RPMI7951 (cell line): ENCODE results near the gene NRG2. TPM values are rescaled to one million over a fixed set of nuclear protein-coding genes. Genes with fewer than 3 reads are reported as not detected.
A peak's percentile ranks its signal among the peaks of the same experiment; 100 is the strongest.

ENCODE experiments used
- DNase-seq: peaks from one replicate; pipeline ENCODE4 v3.0.0-alpha.2; 2012; ENCODE audit warnings: low read depth
- total RNA-seq: library from RNA; depleted of rRNA; stranded (reverse); fragments of >200 nt; shearing (Covaris generic); gene quantifications from 2 replicates; pipeline ENCODE4 v1.2.3, GENCODE V29; 2014

The NRG2 gene
- total RNA-seq, 1 experiment from 2014 or later, result 1.9 TPM

DNA sequence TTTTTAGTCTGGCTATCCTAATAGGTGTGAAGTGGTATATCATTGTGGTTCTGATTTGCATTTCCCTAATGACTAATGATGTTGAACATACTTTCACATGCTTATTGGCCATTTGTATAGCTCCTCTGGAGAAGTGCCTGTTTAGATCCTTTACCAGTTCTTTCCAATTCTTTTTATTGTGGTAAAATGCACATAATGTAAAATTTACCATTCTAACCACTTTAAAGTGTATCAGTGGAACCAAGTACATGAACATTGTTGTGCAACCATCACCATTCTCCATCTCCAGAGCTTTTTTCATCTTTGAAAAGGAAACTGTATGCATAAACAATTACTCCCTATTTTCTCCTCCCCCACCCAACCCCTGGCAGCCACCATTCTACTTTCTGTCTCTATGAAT, 95.4 kb downstream of the NRG2 start:
- DNase-seq, result no peak

DNA sequence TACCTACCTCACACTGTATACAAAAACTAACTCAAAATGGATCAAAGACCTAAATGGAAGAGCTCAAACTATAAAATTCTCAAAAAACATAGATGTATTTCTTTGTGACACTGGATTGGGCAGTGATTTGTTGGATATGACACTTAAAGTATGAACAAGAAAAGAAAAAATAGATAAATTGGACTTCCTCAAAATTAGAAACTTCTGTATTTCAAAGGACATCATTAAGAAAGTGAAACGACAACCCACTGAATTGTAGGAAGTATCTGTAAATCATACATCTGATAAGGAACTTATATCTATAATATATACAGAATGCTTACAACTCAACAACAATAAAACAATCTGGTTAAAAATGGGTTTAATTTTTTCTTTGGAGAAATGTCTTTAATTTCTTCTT, 96.7 kb downstream of the NRG2 start:
- no peak for DNase-seq

DNA sequence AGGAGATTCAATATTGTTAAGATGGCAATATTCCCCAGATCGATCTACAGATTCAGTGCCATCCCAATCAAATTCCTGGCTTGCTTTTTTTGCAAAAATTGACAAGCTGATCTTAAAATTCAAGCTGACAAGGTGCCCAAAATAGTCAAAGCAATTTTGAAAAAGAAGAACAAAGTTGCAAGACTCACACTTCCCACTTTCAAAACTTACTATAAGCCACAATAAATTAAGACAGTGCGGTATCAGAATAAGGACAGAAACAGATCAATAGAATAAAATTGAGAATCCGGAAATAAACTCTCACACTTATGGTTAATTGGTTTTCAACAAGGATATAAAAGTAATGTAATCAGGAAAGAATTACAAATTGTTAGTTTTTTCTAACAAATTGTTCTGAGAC, 97.1 kb downstream of the NRG2 start:
- DNase-seq, result no peak

DNA sequence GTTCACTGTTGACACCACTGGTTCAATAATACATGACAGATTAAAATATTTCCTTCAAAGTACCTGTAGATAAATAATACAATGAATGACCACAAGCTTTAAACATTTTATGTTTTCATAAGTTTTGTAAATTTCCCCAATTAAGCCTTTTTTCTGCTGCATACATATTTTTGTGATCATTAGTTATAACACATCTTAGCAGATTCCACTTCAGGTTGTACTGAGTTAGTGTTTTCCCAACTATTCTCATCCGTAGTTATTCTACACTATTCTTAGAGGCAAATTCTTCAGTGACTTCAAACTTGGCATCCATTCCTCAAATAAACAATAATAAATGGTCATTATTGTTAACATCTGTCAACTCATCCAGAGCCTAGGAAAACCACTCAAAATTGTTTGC, 100.9 kb downstream of the NRG2 start:
- no peak for DNase-seq

DNA sequence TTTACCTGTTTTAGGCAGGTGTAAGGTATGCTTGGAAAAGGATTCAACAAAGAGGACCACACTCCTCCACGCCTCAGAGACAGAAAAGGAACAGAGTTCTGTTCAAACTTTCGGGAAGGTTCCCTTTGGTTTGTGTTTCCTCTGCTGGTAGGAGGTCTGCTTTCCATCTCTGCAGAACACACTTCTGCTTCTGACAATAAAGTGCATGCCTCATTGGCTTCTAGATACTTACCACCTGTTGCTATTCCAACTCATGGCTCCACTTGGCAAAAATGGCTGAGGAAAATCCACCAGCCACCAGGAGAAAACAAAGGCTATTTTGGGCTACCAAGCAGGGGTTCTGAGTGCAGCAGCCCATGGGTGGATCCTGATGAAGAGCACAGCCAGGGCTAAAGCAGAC, 112.7 kb downstream of the NRG2 start:
- DNase-seq, result no peak

DNA sequence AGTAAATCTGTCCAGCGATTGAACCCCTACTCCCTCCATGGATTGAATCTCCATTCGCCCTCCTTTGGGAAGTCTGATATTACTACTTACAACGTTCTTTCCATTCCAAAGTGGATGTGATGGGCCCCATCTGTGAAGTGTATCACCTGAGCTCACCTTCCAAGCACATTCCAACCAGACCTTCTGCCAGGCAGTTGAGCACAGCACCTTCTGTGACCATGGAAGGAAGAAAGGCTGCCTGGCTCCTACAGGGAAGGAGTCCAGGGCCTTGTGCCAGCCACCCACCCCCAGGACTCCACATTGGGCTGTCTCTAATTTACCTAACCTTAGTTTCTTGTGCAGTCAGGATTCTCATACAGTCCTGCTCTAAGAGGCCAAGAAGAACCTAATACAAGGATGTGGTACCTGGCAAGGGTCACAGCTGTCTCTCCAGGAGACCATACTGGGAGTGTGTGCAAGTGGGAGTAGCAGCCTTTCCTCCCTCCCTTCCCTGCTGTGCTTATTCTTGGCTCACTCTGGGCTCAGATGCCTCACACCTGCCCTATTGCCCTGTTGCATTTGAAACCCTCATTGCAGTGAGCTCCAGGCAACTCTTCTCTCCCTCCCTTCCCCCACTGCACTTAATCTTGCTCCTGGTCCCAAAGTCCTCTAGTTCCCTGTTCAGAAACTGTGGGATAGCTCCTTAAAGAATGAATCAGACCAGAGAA, 116.1 kb downstream of the NRG2 start:
- no peak for DNase-seq

DNA sequence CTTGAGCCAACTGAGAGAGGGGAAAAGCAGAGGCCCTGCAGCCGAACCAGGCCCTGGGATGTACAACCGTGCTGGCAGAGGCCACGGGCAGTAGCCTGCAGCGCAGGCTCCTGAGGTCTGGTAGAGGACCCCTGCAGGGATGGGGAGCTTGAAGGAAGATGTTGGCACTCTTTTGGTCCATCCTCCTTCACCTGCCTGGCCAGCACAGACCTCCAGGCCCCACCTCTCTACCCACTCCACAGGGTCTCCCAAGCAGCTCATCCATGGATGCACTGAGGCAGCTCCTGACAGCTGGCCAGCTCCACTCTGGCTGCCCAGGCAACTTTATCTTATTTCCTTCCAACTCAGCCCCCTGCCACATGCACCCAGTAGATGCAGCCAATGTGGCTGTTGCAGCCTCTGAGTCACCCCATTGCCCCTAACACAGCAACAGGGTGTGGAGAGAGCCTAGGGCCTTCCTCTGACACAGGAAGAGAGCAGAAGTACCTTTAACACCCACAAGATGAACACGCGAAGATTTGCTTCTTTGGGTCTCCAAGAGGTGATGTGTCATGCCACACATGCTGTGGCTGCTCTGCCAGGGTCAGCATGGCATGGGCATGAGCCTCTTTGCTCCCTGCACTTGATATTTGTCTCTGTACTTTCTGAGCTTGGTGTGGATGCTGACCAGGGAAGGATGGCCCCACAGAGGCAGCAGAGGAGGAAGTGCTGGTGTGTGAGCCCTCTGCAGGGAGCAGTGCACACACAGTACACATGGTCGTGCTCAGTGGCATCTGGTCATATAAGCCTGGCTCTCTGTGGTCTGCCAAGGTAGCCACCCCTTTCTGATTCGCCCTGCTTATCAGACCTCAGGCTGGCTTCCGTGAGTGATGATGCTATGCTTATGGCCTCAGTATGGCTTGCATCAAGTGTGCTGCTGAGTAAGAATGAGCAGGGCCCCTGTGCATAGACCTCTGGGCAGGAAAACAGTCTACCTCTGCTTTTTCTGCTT, 117.2 kb downstream of the NRG2 start:
- DNase-seq, result peak; percentile 47

DNA sequence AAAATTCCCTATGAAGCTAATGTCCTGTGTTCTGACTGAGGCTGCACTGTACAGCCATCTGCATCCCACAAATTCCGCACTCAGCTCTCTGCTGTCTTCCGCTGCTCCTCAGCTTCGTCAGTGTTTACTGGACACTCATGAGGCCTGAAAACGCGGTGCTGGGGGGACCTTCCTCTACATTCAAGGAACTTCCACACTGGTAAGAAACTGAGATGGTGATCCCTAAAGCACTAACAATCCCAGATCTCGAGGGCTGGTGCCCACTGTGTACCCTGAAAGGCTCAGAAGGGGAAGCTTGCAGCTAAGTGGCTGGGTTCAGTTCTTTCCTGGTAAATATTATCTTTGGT, 117.9 kb downstream of the NRG2 start:
- DNase-seq, result no peak

DNA sequence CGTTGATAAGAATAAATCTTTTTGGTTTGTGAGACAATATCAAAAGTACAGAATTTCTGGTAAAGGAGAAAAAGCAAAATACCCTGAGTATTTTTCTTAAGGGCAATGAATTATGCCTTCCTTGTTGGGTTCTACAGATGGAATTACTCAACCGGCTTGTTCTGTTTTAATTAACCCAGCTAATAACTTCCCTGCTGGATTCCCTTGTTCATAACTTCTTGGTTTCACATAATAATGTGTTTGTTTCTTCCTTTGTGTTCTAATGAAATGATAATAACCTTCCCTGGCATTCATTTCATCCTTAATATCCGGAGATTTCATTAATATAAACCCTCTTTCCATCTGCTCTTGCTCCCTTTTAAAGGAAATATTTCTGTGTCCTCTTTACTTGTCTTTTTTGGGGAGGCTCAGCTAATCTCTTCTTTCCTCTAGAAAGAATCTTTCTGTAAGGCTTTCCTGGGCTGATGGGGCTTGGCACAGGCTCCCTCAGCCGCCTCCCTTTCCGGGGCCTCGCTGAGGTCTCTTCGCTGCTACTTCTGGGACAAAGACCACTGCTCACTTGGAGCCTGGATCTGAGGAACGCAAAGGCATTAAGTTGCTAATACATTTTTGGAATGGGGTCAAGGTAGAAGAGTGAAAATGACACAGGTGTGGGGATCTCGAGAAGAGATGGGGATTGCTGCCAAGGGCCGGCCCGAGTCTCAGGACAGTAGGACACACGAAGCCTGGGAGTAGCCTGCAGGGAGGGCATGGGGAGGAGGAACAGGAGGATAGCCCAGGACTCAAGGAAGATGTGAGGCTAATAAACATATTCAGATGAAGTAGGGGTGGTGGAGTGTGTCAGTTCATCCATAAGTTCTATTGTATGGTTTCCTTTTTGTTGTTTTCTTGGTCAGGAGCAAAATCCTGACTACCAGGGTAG, 118.5 kb downstream of the NRG2 start:
- DNase-seq, result no peak

DNA sequence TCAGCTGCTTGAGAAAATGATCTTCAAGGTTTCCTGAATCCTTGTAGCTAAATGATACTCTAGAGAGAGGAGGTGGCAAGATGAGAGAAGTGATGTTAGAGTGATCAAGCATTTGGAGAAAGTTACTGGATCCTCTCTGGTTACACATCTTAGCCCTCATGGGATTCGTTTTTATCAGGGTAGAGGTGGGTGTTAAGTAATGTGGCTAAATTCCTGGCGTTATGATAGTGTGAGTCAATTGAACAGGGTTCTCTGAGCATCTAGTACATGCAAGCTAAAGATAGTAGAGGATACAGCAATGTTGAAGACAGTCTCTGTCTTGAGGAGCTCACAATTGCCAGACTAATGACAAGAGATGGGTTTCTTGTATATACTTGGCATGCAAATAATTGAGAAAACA, 123.8 kb downstream of the NRG2 start:
- no peak for DNase-seq

DNA sequence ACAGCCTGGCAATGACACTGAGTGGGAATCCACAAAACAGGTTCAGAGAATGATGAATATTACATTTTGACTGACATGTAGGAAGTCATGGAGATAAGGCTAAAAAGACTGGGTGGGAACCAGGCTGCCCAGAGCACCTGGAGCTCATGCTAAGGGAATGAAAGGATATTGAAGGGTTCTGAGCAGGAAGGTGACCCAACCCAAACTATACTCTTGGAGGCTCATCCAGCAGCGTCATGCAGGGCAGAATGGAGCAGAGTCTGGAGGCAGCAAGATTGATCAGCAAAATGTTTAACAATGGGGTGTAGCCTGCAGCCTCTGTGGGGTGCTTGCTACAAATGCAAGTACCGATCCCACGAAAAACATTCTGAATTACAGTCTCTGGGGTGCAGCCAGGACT, 127.3 kb downstream of the NRG2 start:
- DNase-seq, result no peak

DNA sequence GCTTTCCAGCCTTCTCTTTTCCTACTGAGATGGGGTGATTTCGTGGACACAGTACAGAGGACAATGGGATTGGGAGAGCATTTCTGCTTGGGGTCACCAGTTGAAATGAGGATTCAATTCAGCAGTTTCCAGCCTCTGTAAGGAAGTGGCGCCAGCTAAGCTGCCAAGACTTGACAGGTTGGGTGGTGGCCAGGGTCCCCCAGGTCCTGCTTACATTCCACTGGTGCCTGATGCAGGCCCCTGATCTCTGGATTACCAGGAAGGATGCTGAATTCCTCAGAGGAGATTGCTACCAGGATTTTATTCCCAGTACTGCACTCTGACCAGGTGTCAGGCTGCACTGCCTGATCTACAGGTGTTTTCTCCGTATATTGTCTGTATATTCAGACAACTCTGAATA, 127.8 kb downstream of the NRG2 start:
- DNase-seq, result no peak

DNA sequence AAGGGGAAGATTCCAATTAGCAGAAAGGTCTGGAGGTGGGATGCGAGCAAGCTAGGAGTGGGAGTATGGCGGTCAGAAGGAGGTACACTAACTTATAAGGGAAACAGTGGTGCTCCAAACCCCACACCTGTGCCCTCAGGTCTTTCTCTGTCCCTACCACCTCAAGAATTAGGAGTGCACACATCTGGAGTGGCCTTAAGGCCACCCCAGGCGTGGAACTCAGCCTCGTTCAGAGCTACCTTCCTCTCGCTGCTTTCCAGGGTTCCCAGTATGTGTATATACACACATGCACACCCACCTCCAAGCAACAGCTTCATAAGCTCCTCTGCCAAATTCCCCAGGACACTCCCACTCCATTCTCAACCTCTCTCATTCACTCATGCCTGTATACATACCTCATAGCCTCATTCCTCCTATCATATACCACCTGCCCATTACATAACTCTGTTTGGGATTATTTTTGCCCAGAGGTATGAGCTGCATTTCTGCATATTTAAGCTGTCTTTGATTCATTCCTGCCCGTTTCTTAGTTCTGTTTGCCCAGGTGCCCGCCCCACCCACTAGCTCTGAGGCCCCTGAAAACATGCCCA, 128.8 kb downstream of the NRG2 start:
- no peak for DNase-seq

DNA sequence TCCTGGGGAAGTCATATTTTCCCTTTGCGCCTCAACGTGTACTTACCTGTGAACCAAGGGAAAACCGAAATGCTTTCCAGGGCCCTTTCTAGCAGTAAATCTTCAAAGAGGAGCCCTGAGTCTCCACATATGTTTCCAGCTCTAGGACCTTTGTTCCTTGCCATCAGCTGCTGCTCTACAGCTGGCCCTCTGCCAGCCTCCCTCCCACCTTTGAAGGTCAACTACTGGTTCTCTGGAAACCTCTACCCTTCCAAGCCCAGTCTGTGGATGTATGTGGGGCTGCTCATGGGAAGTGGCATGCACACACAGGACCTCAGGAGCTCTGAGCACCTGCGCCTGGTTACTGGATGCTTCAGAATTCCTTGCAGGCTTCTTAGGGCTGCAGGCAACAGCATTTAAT, 130.3 kb downstream of the NRG2 start:
- DNase-seq, result no peak

DNA sequence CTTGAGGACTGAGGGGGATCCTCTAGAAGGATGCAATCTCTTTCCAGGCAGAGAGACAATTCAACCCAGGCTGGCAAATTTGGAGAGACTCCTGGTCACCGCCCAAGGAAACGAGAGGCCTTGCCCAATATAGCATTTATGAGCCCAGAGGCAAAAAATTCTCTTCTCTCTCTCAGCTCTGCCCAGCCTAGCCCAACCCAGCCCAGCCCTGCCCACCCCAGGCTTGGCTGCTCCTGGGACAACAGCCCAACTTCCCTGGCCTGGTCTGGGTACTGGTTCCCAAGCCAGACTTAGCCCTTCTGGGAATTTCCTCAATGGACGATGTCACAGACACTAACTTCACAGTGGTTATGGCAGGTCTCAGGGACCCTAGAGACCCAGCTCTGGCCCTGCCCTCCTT, 130.9 kb downstream of the NRG2 start:
- DNase-seq, result no peak

DNA sequence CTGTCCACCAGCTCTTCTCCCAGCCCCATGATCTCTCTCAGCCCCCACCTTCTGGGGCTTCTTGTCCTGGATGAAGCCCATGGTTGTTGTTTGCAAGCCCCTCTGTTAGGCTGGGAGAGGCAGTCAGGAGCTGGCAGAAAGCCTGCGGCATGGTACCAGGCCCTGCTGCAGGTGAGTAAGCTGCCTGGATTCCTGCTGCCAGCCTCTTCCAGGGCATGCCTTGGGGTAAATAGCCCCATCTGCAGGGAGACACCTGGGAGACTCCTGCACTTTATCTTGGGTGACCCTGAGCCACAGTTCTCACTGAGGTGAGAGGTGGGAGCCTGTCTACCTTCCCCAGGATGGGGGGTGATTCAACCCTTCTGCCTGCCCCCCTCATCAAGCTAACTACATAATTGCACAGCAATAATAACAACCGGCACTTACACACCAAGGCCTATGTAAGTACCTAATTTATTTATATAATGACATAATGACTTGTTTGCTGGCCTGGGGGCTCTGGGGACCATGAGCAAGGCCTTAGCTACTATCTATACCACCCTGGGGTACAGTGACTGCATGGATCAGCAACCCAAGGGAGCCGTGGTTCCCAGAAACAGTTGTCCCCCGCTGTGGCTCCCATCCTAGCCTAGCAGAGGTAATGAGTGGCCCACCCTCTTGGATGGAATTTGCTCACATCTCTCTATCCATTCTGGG, 131.5 kb downstream of the NRG2 start:
- no peak for DNase-seq

DNA sequence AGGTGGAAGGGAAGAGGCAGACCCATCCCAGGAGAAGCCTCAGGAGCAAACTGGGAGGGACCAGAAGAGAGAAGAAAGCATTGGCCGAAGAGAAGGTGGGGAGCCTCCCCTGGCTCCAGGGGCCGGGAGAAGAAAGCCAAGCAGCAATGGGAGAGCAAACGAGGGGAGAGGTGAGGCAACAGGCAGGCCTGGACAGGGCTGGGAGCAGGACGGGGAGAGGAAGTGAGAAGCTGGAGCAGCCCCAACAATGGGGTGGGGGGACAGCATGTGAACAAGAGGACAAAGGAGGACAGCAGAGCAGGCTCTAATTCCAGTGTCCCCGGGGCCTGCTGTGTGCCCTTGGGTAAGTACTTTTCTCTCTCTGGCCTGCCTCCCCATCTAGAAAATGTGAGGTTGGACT, 132.2 kb downstream of the NRG2 start:
- no peak for DNase-seq

DNA sequence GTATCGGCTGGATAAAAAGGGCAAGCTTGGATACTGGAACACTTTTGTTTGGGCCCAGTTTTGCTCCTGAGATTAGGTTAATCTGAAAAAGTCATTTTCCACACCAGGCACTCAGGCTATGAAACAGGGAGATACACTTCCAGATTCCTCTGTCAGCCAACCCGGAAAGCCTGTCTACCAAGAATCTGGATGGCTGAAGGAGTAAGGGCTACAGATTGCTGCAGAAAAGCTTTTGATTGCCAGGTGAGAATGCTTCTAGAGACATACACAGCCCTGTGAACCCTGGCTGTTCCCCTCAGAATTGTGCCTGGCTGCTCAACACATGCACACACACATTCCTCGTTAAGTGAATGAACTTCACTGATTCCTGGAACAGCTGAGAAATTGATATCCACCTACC, 133.1 kb downstream of the NRG2 start:
- no peak for DNase-seq

DNA sequence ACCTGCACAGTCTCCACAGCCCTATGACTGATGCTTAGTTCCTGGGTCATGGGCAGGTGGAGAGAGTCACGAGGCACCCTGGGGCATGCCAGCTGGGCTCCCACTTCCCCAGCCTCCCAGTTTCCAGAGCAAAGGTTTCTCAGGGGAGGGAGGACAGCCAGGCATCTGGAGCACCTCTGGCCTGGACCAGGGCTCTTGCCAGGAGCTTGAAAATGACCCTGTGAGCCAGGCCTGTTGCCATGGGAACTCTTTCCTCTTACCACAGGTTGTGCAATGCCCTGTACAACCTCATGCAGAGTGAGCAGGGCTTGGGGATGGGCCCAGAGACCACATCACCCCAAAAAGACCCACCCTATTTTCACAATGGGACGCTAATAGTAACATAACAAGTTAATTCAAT, 134.3 kb downstream of the NRG2 start:
- peak; percentile 29 for DNase-seq

DNA sequence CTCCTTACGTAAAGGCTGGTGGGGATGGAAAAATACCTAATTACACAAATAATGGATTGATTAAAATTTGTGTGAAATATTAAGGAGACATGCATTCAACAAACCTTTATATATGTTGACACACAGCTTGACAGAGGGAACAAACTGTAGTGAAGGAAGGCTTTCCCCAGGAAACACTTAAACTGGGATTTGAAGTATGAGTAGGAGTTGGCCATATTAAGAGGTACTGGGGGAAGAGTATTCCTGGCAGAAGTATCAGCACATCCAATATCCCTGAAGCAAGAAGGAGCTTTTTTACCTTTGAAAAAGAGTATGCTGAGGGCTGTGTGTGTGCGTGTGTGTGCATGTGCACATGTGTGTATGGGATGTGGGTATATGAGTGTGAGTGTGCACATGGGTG, 136.4 kb downstream of the NRG2 start:
- no peak for DNase-seq
